Effector CD4-positive, alpha-beta T cell (primary cell): Measurements from ENCODE around the gene MNX1.

Experiments used
- DNase-seq: peaks from one replicate; pipeline ENCODE4 v3.0.0-alpha.2; 2020

Gene MNX1

DNA sequence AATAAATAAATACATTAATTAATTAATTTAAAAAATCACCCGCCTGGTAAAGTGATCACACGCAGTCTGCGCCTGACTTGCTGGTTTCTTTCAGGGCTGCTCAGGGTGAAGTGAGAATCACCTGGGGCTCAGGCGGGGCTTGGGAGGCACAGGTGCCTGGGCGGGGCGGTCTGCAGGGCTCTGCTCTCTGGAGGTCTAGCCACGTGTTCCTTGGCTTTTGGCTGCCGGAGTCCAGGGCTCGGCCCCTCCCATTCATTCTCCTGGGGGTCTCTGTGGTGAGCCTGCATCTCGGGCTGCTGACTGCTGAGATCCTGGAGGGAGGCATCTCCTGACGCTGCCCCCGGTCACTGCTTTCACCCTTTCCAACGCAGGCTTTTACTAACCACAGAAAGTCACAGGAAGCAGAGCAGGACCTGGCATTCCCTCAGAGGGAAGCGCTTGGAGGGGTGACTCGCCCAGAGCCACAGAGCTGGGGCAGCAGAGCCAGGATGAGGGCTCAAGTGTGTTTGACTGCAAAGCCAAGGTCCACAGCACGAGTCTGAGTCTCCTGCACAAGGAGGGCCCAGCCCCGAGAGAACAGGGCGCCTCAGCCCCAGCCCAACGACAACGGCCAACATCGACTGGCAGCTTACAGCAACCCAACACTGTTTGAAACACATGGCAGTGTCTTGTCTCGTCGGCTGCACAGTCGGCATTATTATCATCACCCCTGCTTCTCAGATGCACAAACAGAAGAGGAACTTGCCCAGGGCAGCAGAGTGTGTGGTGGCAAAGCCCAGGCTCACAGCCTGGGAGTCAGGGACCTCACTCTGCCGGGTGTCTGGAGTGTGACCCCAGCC lies 22.4 kb upstream of the MNX1 start:
- no peak for DNase-seq

DNA sequence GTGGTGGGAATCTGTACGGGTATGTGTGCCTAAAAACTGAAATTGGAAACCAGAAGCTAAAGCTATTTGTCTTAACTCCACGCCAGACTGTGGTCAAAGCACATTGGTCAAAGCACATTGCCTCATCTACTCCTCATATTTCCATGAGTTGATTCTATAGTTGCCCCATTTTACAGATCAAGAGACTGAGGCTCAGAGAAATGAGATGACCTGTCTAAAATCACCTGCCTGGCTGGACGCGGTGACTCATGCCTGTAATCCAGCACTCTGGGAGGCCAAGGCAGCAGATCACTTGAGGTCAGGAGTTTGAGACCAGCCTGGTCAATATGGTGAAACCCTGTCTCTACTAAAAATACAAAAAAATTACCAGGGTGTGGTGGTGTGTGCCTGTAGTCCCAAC lies 21.7 kb upstream of the MNX1 start:
- DNase-seq = no peak

DNA sequence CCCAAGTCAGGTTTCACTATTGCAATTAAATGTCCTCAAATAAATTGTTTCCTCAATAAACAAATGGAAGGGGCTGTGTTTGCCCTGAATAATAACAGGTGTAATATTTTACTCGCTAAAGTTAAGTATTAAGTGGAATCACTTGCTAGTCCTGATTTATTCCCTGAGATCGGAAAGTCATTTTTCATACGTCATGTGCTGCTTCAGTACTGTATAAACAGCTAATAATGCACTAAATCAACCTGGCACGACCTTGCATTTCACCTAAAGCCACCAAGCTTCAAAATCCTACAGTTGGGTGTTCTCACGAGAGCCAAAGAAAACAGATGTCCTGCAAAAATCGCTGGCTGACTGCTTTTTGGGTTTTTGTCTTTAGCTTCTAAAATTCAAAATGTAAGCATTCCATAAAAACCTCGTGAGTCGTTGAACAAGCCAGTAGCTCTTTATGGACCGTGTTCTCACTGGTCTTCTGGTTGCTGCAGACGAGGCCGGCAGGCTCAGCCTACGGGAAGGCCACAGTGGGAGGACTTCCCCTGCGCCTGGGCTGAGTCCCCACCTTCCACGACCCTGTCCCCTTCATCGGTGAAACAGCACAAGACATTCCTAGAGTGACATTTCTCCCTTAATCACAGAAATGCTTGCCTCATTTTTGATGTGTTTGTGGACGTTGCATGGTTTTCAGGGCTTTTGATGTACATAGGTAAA lies 17.9 kb upstream of the MNX1 start:
- no peak for DNase-seq

DNA sequence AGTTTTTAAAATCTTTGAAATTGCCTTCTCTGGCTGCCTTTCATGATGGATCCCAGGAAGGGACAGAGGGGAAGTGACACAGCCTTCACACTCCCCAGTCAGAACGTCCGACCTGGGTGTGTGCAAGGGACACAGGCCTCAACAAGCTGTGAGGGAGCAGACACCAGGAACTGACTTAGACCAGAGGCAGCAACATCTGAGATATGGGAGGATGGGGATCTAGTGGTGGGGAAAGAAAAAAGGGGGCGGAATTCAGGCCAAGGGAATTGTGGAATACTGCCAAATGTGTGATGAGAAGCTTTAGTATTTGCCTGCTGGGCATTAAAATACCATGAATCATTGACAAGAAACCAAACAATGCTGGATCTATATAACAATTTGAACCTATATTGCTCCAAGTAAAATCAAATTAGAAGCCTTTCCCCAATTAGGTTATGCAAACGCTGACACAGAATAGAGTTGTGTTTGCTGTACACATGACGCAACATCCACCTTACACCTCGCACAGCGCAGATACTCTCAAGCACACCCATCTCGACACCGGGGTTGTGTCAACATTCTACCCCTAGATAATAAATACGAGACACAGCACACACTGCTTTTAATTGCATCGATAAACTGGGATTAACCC lies 17.2 kb upstream of the MNX1 start:
- no peak for DNase-seq

DNA sequence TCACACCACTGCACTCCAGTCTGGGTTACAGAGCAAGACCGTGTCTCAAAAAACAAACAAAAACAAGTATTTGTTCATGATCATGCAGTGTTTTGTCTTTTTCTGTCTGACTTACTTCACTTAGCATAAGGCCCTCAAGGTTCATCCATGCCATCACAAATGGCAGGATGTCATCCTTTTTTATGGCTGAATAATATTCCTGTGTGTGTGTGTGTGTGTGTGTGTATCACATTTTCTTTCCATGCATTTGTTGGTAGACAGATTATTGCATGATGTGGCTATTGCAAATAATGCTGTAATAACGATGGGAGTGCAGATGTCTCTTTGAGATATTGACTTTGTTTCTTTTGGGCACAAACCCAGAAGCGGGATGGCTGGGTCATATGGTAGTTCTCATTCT lies 14.3 kb upstream of the MNX1 start:
- DNase-seq = no peak

DNA sequence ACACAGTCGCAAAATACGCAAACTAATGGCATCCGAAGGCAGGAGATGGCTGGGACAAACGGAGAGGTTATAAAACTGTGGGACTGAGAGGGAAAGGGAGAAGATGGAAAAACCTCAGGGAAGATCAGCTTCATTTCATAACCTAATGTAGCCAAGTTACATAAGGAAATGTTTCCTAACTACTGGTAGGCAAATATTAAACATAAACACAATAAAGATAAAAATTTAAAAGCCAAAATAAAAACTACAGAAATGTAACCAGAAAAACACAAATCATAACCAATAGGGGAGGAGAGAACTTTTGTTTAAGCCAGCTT lies 13.1 kb upstream of the MNX1 start:
- DNase-seq = no peak

DNA sequence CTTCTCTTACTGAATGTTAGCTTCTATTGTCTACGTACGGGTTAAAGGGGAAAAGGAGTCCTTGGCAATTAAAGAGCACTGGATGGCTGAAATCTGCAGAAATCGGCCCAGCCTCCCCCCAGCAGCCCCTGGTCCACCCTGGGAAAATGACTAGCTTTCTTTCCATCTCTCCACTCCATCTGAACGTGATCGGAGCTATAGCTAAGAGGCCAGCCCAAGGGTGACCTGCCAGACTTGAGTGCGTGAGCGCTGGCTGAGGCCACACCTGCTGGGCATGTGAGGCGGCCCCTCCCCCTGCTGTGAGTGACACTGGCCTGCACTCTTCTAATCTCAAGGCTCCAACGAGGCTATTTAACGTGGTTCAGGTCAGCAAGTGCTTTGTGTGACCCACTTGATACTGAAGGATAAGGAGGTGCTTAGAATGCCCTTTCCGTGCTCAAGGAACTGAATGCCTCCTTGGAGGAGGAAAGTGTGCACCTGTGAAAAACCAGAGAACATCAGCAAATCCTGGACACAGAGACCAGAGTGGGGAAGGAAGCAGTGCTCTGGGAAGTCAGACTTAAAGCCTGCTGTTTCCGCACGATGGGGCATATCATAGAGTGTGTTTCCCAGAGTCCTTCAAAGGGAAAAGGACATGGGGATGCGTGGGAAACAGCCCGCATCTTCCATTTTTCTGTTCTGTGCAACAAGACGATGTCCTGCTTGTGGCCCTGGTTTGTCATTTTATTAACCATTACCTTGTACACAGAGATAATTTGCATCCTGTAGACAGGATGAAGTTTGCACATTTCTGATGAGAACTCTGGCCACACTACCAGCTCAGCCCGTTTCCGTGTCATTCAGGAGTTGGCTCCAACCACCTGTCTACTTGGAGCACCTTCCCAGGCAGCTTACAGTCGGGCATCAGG lies 12.5 kb upstream of the MNX1 start:
- no peak for DNase-seq

DNA sequence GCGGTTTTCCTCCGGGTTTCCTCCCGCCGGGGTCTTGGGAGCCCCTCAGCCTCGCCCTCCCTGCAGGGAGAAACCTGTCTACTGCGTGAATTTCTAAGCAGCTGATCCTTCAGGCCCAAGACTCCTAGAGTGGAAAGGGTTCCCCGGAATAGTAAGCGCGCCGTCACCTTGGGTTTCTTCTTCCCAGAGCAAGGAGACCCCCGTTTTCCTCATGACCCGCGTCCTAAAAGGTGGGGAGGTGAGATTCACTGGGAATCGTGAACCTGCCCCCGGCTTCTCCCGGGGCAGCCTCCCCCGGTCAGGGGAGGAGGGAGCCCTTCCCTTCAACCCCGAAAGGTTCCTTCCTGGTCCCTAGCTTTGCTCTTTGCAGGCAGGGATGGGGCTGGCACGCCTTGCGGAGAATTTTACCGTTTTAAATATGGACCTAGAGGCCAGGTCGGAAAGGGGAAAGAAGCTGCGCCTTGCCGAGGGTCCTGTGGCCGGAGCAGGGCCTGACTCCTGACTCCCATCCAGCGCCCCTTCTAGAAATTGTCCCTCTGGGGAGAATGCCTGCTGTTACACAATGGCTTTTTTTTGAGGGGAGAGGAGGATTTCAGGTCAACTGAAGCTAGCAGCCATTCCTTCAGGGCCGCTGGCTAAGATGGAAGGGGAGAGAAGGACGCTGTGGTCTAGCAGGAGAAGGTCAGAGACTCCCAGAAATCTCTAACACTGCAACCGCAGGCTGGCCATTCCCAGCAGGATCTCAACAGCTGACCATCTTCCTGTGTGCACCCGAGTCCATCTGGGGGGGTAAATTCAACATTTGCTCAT lies 11.6 kb upstream of the MNX1 start:
- DNase-seq = no peak

DNA sequence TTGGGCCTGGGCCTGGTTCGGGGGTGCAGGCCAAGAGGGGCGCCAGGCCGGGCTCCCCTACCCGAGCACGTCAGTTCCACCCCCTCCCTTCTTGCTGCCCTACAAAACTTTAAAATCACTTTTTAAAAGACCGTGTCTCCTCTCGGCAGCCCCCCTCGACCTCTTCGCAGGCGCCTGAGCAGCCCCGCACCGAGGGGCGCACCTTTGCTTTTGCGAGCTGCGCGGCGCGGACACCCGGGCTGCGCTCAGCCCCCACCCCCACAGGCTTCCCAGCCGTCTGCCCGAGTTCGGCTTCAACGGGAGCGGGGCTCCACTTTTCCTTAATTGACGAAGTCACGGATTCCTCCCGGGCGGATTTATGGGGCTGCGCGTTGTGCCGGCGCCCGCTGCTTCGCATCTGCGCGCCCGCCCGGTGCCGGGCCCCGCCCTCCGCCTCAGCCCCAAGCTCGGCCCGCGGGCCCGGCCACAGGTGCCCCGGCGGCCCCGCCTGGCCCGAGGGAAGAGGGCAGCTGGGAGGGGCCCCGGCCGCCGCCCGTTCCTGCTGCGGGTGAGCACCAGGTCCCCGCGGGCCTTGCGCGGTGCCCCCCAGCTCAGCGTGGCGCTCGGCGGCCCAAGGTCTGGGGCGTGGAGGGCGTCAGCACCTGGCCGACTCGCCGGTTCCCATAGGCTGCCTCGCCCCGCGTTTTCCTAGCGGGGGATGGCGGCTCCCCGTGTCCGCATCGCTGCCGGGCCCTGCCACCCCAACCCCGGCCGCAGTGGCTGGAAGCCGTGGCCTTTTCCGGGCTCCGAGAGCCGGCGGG lies 10.8 kb upstream of the MNX1 start:
- DNase-seq = no peak

DNA sequence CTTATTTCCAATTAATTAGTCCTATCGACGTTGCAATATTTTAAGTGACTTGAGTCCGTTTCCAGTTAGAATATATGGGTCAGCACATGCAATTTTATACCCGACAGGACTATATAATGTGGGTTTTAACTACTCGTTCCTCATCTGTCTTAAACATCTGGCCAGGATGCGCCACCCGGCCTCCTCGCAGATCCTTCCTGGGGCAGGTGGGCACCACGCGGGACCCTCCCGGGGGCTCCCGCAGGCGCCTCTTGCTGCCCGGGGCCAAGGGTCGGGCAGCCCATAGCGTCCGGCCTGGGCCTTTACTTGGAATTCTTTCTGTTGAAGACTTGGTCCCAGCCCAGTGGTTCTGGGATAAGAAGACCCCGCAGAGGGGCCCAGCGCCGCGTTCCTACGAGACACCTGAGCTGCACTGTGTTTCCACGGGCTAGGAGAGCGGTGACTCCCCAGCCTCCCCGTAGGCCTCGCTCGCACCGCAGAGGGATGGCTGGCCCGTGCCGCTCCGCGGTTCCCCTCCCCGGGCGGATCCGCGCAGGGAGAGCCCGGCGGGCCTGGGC lies 10.1 kb upstream of the MNX1 start:
- no peak for DNase-seq

DNA sequence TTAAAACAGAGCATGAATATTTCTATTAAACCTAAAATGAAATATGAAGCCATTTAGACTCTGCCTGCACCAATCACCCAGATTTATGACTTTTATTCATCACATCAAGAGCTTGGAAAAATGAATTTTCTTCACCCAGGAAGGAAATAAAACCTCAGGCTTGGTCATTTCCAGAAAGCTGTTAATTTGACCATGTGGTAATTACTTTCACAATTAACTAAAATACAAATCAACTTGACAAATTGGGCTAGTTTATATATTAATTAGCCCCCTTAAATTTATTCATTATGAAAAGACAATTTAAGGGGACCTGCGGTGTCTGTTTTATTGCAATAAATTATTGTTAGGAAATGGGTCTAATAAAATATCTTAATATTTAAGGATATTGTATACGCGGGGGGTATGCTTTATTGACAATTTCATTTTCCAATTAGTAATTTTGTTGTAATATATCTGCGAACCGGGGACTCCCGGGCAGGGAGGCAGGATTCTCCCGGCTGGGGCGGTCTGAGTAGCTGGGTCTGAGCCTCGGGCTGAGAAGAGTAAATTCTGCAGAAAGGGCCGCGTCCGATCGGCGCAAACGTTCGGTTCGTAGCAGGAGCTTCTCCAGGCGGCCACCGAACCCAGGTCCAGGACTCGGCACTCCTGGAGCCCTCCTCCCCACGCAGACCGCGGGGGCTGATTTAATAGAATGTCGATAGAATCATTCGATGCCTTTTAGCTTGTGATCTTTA lies 9.4 kb upstream of the MNX1 start:
- no peak for DNase-seq

DNA sequence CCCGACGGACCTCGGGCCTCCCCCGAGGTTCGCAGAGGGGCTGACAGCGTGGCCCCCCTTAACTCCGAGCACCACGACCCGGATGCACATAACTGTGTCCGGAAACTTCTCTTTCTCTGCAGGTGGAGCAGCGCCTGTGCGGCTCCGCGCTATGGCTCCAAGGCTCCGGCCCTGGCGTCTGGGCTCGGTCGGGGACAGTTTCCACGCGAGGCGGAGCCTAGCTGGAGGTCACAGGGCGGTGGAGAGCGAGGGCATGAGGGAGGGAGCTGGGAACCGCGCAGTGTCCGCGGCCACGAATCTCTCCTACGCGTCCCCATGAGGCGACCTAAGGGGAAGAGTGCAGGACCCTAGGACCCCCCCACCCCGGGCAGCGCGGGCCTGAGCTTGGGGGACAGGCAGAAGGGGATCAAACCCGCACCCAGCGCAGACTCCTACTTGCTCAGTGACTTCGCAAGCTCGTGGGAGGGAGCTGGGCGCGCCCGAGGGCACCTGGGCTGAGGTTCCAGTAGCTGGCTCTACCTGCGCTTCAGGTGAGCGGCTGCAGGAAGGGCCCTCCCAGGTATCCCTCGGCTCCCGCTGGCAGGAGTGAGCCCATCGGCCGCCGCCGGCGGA lies 8.6 kb upstream of the MNX1 start:
- DNase-seq = no peak

DNA sequence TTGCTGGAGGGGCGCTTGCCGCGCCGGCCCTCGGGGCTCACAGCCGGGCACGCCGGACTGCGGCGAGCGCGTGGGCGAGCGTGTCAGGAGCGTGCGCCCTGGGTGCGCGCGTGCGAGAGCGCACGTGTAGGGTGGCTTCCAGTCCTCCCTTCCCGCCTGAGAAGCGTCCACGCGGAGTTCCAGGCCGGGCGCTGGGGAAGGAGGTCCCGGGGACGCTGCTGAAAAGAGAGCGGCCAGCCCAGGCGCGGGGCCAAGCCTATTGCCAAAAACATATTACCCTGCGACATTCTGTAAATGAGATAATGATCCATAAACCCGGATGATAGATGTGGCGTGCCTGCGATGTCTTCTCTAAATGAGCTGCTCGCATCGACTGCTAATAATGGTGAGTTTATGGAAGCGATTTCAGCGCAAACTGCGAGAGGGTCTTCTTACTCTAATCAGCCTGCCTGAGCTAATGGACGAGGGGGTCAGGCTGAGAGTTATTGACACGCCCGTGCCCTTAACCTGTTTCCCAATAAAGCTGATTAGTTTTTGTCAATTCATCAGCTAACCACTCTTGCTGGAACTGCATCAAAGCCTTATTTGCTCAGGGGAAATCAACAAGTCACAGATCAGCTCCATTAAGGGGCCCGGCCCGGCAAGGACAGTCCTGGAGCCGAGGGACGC lies 8.0 kb upstream of the MNX1 start:
- no peak for DNase-seq

DNA sequence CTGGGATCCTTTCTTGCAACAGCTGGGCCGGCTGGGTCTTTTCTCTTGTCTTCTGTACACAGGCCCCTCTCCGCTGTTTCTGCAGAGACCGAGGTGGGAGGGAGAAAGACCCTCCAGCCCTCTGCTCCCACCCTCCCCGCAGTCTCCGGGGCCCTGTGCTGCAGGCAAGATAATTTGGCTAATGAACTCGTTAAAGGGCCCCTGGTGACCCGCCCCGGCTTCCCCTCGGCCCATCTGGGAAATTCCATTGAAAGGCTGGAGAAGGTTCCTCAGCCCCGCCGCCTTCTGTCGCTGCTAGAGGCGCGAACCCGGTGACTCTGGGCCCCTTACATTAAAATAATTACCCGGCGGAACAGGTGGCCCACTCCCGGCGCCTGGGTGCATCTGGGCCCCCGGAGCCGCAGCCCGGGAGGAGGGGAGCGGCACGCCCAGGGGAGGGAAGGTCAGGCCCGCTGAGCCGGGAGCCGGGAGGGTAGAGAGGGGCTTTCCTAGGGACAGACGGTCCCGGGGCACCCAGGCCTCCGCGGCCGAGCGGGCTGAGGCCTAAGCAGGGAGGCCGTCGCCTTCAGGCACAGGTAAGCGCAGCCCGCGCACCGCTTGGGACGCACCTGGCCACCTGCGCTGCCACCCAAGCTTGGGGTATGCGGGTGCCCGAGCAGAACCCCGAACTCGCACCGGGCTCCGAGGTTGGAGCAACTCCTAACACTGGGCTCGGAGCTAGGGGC lies 7.3 kb upstream of the MNX1 start:
- no peak for DNase-seq

DNA sequence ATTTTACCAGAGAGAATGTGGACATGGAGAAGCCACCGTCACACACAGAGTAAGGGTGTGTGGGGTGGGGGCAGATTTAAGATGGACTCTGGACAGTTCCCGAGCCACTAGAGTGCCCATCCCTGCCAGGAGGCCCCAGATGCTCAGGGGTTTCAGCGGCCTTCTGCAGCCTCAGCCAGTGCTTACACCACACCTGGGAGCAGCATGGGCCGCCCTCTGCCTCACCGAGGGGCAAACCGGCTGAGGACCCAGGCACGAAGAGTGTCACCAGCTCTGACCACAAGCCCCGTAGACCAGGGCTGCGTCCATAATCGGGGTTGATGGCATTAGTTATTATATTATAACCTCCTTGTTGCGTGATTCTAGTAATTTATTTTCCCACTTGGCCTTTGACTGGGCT lies 6.7 kb upstream of the MNX1 start:
- no peak for DNase-seq

DNA sequence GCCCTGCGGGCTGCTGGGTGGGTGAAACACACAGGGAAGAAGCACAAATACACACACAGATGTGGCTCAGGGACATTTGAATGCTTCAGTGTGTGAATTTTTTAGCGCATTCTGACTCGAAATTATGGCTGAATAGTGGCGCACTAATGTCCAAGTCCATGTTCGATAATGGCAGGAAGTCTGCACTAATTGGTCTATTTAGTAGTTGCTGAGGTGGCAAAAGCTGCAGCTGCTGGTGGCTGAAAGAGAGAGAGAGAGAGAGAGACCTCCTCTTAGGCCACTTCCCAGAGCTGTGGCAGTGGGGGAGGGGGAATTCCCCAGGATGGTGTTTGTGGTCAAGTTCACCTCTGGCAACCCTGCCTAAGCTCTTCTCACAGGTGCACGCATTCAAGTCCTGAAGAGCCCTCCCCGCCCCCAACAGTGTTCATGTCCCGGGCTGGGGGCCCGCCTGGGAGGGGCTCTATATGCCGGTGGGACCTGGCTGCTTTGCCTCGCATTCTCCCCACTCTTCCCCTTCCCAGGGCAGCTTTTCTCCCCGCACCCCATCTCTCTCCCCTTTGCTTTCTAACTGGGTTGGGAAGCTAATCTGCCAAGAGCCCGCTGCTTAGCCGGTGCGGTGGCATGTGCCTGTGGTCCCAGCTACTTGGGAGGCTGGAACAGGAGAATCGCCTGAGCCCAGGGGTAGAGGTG lies 6.0 kb upstream of the MNX1 start:
- no peak for DNase-seq

DNA sequence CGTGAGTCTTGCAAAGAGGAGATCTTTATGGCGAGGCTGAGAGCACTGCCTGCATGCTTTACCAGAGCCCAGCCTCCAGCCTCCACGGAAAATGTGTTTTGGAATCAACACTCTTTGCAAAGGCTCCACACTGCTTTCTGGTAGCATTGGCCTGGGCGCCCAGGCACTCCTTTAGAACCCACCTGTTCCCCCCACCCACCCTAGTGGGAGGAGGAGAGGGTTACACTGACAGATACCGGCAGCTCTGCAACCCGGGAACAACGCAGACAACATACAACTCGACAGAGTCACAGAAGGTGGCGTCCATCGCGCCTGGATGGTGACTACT lies 5.5 kb upstream of the MNX1 start:
- DNase-seq = no peak
